PC-9 (cell line): ENCODE data around the gene EFS. TPM values are rescaled to one million over a fixed set of nuclear protein-coding genes. Genes with fewer than 3 reads are reported as not detected.

Experiments
- BruUV-seq: library from RNA; stranded (reverse); fragments of 400-500 nt; replicated peaks from 2 replicates; lab custom pipeline; 2021; lab: Mats Ljungman, UMichigan
- CTCF ChIA-PET: fragments of 300-600 bp; sonication (Branson Sonifier 250); formaldehyde crosslinking; loops from one replicate; lab custom pipeline; 2022; ENCODE audit warnings: antibody characterized with exemption; lab: Charles Lee
- POLR2A ChIA-PET: fragments of 300-600 bp; sonication (Branson Sonifier 250); formaldehyde crosslinking; loops from one replicate; lab custom pipeline; 2022; ENCODE audit warnings: antibody characterized with exemption; ENCODE audit not compliant: unreplicated experiment; lab: Charles Lee
- DNase-seq, 2 experiments: peaks; one replicate each; pipeline versions ENCODE4 v3.0.0 to v3.0.0-alpha.2; 2015 to 2022; ENCODE audit warnings: mixed read lengths in 1 of 2
- H2AFZ ChIP-seq: fragments of 200-600 bp; sonication (generic); 2 replicates; pipeline ENCODE4 v1.8.1; 2017; ENCODE audit warnings: antibody characterized with exemption
- H3F3A ChIP-seq: fragments of 200-600 bp; sonication (generic); 2 replicates; pipeline ENCODE4 v1.8.1; 2017; ENCODE audit warnings: antibody characterized with exemption, mild to moderate bottlenecking, low read depth; ENCODE audit not compliant: insufficient read depth
- H3K27ac ChIP-seq: fragments of 200-600 bp; sonication (generic); 2 replicates; pipeline ENCODE4 v1.6.1; 2016; ENCODE audit warnings: mixed run types
- H3K27me3 ChIP-seq: fragments of 200-600 bp; sonication (generic); 2 replicates; pipeline ENCODE4 v1.6.1; 2016; ENCODE audit warnings: low read depth, mixed run types; ENCODE audit not compliant: insufficient read depth
- H3K36me3 ChIP-seq: fragments of 200-600 bp; sonication (generic); 2 replicates; pipeline ENCODE4 v1.6.1; 2016; ENCODE audit warnings: low read depth, mixed run types
- H3K4me1 ChIP-seq: fragments of 200-600 bp; sonication (generic); replicated peaks from 2 replicates; pipeline ENCODE4 v1.6.1; 2016; ENCODE audit warnings: mixed run types; ENCODE audit not compliant: insufficient read depth
- H3K4me2 ChIP-seq: fragments of 200-600 bp; sonication (generic); 2 replicates; pipeline ENCODE4 v1.6.1; 2017; ENCODE audit warnings: mixed run types
- H3K4me3 ChIP-seq: fragments of 200-600 bp; sonication (generic); 2 replicates; pipeline ENCODE4 v1.6.1; 2016; ENCODE audit warnings: mixed run types
- H3K79me2 ChIP-seq: fragments of 200-600 bp; sonication (generic); 2 replicates; pipeline ENCODE4 v1.6.1; 2017; ENCODE audit warnings: low read depth, mixed run types
- H3K9me2 ChIP-seq: fragments of 200-600 bp; sonication (generic); 2 replicates; pipeline ENCODE4 v1.8.1; 2017; ENCODE audit warnings: mild to moderate bottlenecking; ENCODE audit not compliant: insufficient read depth
- H3K9me3 ChIP-seq: fragments of 200-600 bp; sonication (generic); 2 replicates; pipeline ENCODE4 v1.8.1; 2016; ENCODE audit warnings: low read depth; ENCODE audit not compliant: insufficient read depth
- H4K20me1 ChIP-seq: fragments of 200-600 bp; sonication (generic); 2 replicates; pipeline ENCODE4 v1.8.1; 2017; ENCODE audit not compliant: insufficient read depth
- EZH2 ChIP-seq: fragments of 200-600 bp; sonication (generic); IDR thresholded peaks from 2 replicates; pipeline ENCODE4 v1.8.0; 2017; ENCODE audit warnings: antibody characterized with exemption, low read depth
- intact Hi-C: fragments of 100-400 bp; cut with micrococcal nuclease; formaldehyde crosslinking; loops from one replicate; pipeline ENCODE4 v1.10.0; 2022; ENCODE audit not compliant: unreplicated experiment
- total RNA-seq: library from RNA; stranded (reverse); gene quantifications from 2 replicates; pipeline ENCODE4 v1.2.3, GENCODE V29; 2021
- TF ChIP-seq, protein P1 (sequence below): fragments of 200-600 bp; sonication (generic); conservative IDR thresholded peaks from 2 replicates; pipeline ENCODE4 v1.6.1; 2017; ENCODE audit warnings: mixed run types, antibody characterized with exemption, mild to moderate bottlenecking, moderate library complexity

EFS gene
- total RNA-seq, 1 experiment from 2014 or later = not detected

- TF ChIP-seq EZH2 = no peak
- TF ChIP-seq, protein P1, sequence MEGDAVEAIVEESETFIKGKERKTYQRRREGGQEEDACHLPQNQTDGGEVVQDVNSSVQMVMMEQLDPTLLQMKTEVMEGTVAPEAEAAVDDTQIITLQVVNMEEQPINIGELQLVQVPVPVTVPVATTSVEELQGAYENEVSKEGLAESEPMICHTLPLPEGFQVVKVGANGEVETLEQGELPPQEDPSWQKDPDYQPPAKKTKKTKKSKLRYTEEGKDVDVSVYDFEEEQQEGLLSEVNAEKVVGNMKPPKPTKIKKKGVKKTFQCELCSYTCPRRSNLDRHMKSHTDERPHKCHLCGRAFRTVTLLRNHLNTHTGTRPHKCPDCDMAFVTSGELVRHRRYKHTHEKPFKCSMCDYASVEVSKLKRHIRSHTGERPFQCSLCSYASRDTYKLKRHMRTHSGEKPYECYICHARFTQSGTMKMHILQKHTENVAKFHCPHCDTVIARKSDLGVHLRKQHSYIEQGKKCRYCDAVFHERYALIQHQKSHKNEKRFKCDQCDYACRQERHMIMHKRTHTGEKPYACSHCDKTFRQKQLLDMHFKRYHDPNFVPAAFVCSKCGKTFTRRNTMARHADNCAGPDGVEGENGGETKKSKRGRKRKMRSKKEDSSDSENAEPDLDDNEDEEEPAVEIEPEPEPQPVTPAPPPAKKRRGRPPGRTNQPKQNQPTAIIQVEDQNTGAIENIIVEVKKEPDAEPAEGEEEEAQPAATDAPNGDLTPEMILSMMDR = no peak
- H3K27me3 ChIP-seq = peaks cover 39% of the 10 kb centered on the region
- H3K9me3 ChIP-seq = no peaks in the 10 kb centered on the region; the same call in 1 of the 2 replicates
- BruUV-seq = no TSS peak
- no peak for DNase-seq
- no peak overlapping the region for H2AFZ ChIP-seq
- H3F3A ChIP-seq = no peaks in the 10 kb centered on the region
- no peaks in the 10 kb centered on the region for H3K4me1 ChIP-seq
- H3K4me3 ChIP-seq = no peak overlapping the region
- H3K4me2 ChIP-seq = no peak overlapping the region
- intact Hi-C loops = no loop called here
- ChIA-PET POLR2A (interaction anchor here (0.8 kb wide), 1 partner anchor 46 kb away, joined by 4 read pairs; no protein-coding TSS in a partner anchor), CTCF (no interaction called here)
- H3K36me3 ChIP-seq = no peaks in the 10 kb centered on the region
- H3K79me2 ChIP-seq = no peaks in the 10 kb centered on the region
- H3K27ac ChIP-seq = no peak overlapping the region
- H3K9me2 ChIP-seq = no peaks in the 10 kb centered on the region
- no peaks in the 10 kb centered on the region for H4K20me1 ChIP-seq
Observed at GRCh38 chr14:23345987-23346692, 18.8 kb downstream of the EFS start.

DNA sequence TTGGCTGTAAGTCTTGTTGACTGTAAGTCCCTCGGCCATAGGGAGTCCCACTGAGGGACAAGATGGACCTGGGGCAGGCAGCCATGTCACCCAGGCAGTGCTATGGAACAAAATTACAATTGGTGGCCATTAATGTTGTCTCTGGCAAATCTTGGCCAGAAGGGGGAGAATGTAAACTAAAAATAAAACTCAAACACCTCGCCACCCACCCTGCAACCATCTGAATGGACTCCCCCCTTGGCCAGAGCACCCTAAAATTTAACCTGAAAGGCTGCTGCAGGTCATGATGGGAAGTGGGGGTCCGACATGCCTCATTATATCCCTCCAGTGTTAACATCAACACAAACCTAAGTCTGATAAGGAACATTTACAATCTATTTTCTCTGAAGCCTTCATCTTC, 20.5 kb downstream of the EFS start:
- TF ChIP-seq, protein P1 = 0 out of 2 replicates have a peak, but pooled peaks have one; percentile 17
- no peak for TF ChIP-seq EZH2
- CTCF ChIA-PET = no interaction called here
- H3K9me3 ChIP-seq = no peaks in the 10 kb centered on the region; the same call in 1 of the 2 replicates
- H3K36me3 ChIP-seq = no peaks in the 10 kb centered on the region
- no peaks in the 10 kb centered on the region for H3K9me2 ChIP-seq
- no peaks in the 10 kb centered on the region for H3F3A ChIP-seq
- H4K20me1 ChIP-seq = no peaks in the 10 kb centered on the region
- H3K79me2 ChIP-seq = no peaks in the 10 kb centered on the region
- H3K4me1 ChIP-seq = no peaks in the 10 kb centered on the region
- BruUV-seq = no TSS peak
- peaks cover 23% of the 10 kb centered on the region for H3K27me3 ChIP-seq
- POLR2A ChIA-PET = no interaction called here
- intact Hi-C loops = no loop called here
- H2AFZ ChIP-seq = no peak overlapping the region
- DNase-seq = no peak
- no peak overlapping the region for H3K4me3 ChIP-seq
- H3K27ac ChIP-seq = no peak overlapping the region
- H3K4me2 ChIP-seq = no peak overlapping the region

GRCh38 chr14:23339506-23340268, 25.3 kb downstream of the EFS start:
- ChIA-PET POLR2A (no interaction called here), CTCF (no interaction called here)
- Histone ChIP-seq H3K9me3 (no peaks in the 10 kb centered on the region; the same call in 1 of the 2 replicates), H3K27me3 (peaks cover 34% of the 10 kb centered on the region), H4K20me1 (no peaks in the 10 kb centered on the region), H3F3A (no peaks in the 10 kb centered on the region), H3K4me2 (no peak overlapping the region), H3K36me3 (no peaks in the 10 kb centered on the region), H3K79me2 (no peaks in the 10 kb centered on the region), H3K27ac (no peak overlapping the region), H3K4me3 (no peak overlapping the region), H3K9me2 (no peaks in the 10 kb centered on the region), H2AFZ (no peak overlapping the region), H3K4me1 (no peaks in the 10 kb centered on the region)
- no TSS peak for BruUV-seq
- TF ChIP-seq, protein P1 = no peak
- TF ChIP-seq EZH2 = no peak
- no peak for DNase-seq
- intact Hi-C loops = no loop called here
